ENCODE data around the gene TLNRD1. TPM values are rescaled to one million over a fixed set of nuclear protein-coding genes. Genes with fewer than 3 reads are reported as not detected.
A peak's percentile ranks its signal among the peaks of the same experiment; 100 is the strongest.

TLNRD1 gene
- total and polyA plus RNA-seq, 2 donors = 9.1 to 10.2 TPM

- Histone ChIP-seq H3K27ac (ENCODE audit: low read depth in 1 of 2, low read length in 1 of 2) (no peak overlapping the region), H3K27me3 (ENCODE audit: control insufficient read depth in 2 of 2, insufficient read depth in 1 of 2, low read length in 1 of 2) (no peaks in the 10 kb centered on the region), H3K4me1 (ENCODE audit: control insufficient read depth in 2 of 2, insufficient read depth in 2 of 2, low read length in 2 of 2) (peaks cover 13 to 14% of the 10 kb centered on the region in 2 donors), H3K4me3 (ENCODE audit: low read length in 2 of 2) (no peak overlapping the region), H3K9me3 (ENCODE audit: control insufficient read depth in 2 of 2, insufficient read depth in 1 of 2, low read length in 1 of 2) (no peaks in the 10 kb centered on the region), H3K36me3 (ENCODE audit: control insufficient read depth in 2 of 2, insufficient read depth in 2 of 2, low read length in 1 of 2) (no peaks in the 10 kb centered on the region)
- DNase-seq (ENCODE audit: low read depth in 6 of 9, low spot score in 9 of 9) = no peak
- WGBS = 100% methylated on average over 1 of the region's 1 CpG
Observed at GRCh38 chr15:80996247-80996646, 4.5 kb upstream of the TLNRD1 start.

- Histone ChIP-seq H3K27ac (ENCODE audit: low read depth in 1 of 2, low read length in 1 of 2) (no peak overlapping the region), H3K9me3 (ENCODE audit: control insufficient read depth in 2 of 2, insufficient read depth in 1 of 2, low read length in 1 of 2) (no peaks in the 10 kb centered on the region), H3K36me3 (ENCODE audit: control insufficient read depth in 2 of 2, insufficient read depth in 2 of 2, low read length in 1 of 2) (peaks cover 0 to 3% of the 10 kb centered on the region in 2 donors), H3K4me1 (ENCODE audit: control insufficient read depth in 2 of 2, insufficient read depth in 2 of 2, low read length in 2 of 2) (peaks cover 13 to 15% of the 10 kb centered on the region in 2 donors), H3K4me3 (ENCODE audit: low read length in 2 of 2) (no peak overlapping the region), H3K27me3 (ENCODE audit: control insufficient read depth in 2 of 2, insufficient read depth in 1 of 2, low read length in 1 of 2) (no peaks in the 10 kb centered on the region)
- DNase-seq (ENCODE audit: low read depth in 6 of 9, low spot score in 9 of 9) = no peak
- 100% methylated on average over 1 of the region's 1 CpG for WGBS
Observed at GRCh38 chr15:80997692-80998091, 3.0 kb upstream of the TLNRD1 start.

GRCh38 chr15:80998251-80998650 lies 2.5 kb upstream of the TLNRD1 start:
- H3K9me3 ChIP-seq (ENCODE audit: control insufficient read depth in 2 of 2, insufficient read depth in 1 of 2, low read length in 1 of 2) = no peaks in the 10 kb centered on the region
- H3K36me3 ChIP-seq (ENCODE audit: control insufficient read depth in 2 of 2, insufficient read depth in 2 of 2, low read length in 1 of 2) = peaks cover 4 to 7% of the 10 kb centered on the region in 2 donors
- peaks cover 17% of the 10 kb centered on the region in 2 donors for H3K4me1 ChIP-seq (ENCODE audit: control insufficient read depth in 2 of 2, insufficient read depth in 2 of 2, low read length in 2 of 2)
- H3K4me3 ChIP-seq (ENCODE audit: low read length in 2 of 2) = no peak overlapping the region
- peak overlapping the region in 1 of 2 donors; percentile 27 for H3K27ac ChIP-seq (ENCODE audit: low read depth in 1 of 2, low read length in 1 of 2)
- no peak for DNase-seq (ENCODE audit: low read depth in 6 of 9, low spot score in 9 of 9)
- H3K27me3 ChIP-seq (ENCODE audit: control insufficient read depth in 2 of 2, insufficient read depth in 1 of 2, low read length in 1 of 2) = no peaks in the 10 kb centered on the region
- WGBS = 98% methylated on average over 1 of the region's 1 CpG

GRCh38 chr15:80999623-81000036 lies 1.1 kb upstream of the TLNRD1 start:
- 4% methylated on average over 13 of the region's 13 CpGs for WGBS
- H3K27me3 ChIP-seq (ENCODE audit: control insufficient read depth in 2 of 2, insufficient read depth in 1 of 2, low read length in 1 of 2) = no peaks in the 10 kb centered on the region
- peaks cover 6 to 7% of the 10 kb centered on the region in 2 donors for H3K36me3 ChIP-seq (ENCODE audit: control insufficient read depth in 2 of 2, insufficient read depth in 2 of 2, low read length in 1 of 2)
- peak overlapping the region; percentile 87 to 98 for H3K27ac ChIP-seq (ENCODE audit: low read depth in 1 of 2, low read length in 1 of 2)
- H3K9me3 ChIP-seq (ENCODE audit: control insufficient read depth in 2 of 2, insufficient read depth in 1 of 2, low read length in 1 of 2) = no peaks in the 10 kb centered on the region
- peaks cover 17% of the 10 kb centered on the region in 2 donors for H3K4me1 ChIP-seq (ENCODE audit: control insufficient read depth in 2 of 2, insufficient read depth in 2 of 2, low read length in 2 of 2)
- H3K4me3 ChIP-seq (ENCODE audit: low read length in 2 of 2) = peak overlapping the region; percentile 71 to 98
- DNase-seq (ENCODE audit: low read depth in 6 of 9, low spot score in 9 of 9) = peak in 4 of 9 donors; percentile 36 to 75 (median 54)

GRCh38 chr15:81000144-81000623 lies 539 bp upstream of the TLNRD1 start:
- DNase-seq (ENCODE audit: low read depth in 6 of 9, low spot score in 9 of 9) = no peak
- H3K4me1 ChIP-seq (ENCODE audit: control insufficient read depth in 2 of 2, insufficient read depth in 2 of 2, low read length in 2 of 2) = peaks cover 17% of the 10 kb centered on the region in 2 donors
- no peaks in the 10 kb centered on the region for H3K9me3 ChIP-seq (ENCODE audit: control insufficient read depth in 2 of 2, insufficient read depth in 1 of 2, low read length in 1 of 2)
- whole genome bisulfite sequencing = 2% methylated on average over 21 of the region's 21 CpGs
- H3K4me3 ChIP-seq (ENCODE audit: low read length in 2 of 2) = peak overlapping the region; percentile 71 to 98
- H3K27me3 ChIP-seq (ENCODE audit: control insufficient read depth in 2 of 2, insufficient read depth in 1 of 2, low read length in 1 of 2) = no peaks in the 10 kb centered on the region
- peaks cover 6 to 7% of the 10 kb centered on the region in 2 donors for H3K36me3 ChIP-seq (ENCODE audit: control insufficient read depth in 2 of 2, insufficient read depth in 2 of 2, low read length in 1 of 2)
- peak overlapping the region; percentile 87 to 98 for H3K27ac ChIP-seq (ENCODE audit: low read depth in 1 of 2, low read length in 1 of 2)

GRCh38 chr15:81001152-81002008 lies 657 bp downstream of the TLNRD1 start:
- Histone ChIP-seq H3K4me1 (ENCODE audit: control insufficient read depth in 2 of 2, insufficient read depth in 2 of 2, low read length in 2 of 2) (peaks cover 17% of the 10 kb centered on the region in 2 donors), H3K27ac (ENCODE audit: low read depth in 1 of 2, low read length in 1 of 2) (peak overlapping the region; percentile 79 to 98), H3K27me3 (ENCODE audit: control insufficient read depth in 2 of 2, insufficient read depth in 1 of 2, low read length in 1 of 2) (no peaks in the 10 kb centered on the region), H3K36me3 (ENCODE audit: control insufficient read depth in 2 of 2, insufficient read depth in 2 of 2, low read length in 1 of 2) (peaks cover 7 to 9% of the 10 kb centered on the region in 2 donors), H3K9me3 (ENCODE audit: control insufficient read depth in 2 of 2, insufficient read depth in 1 of 2, low read length in 1 of 2) (no peaks in the 10 kb centered on the region), H3K4me3 (ENCODE audit: low read length in 2 of 2) (peak overlapping the region; percentile 71 to 98)
- peak in 3 of 9 donors; percentile 32 to 59 (median 33) for DNase-seq (ENCODE audit: low read depth in 6 of 9, low spot score in 9 of 9)
- under 1% methylated on average over 110 of the region's 110 CpGs for WGBS

GRCh38 chr15:81002009-81002330 lies 1.2 kb downstream of the TLNRD1 start:
- peaks cover 17% of the 10 kb centered on the region in 2 donors for H3K4me1 ChIP-seq (ENCODE audit: control insufficient read depth in 2 of 2, insufficient read depth in 2 of 2, low read length in 2 of 2)
- no peaks in the 10 kb centered on the region for H3K27me3 ChIP-seq (ENCODE audit: control insufficient read depth in 2 of 2, insufficient read depth in 1 of 2, low read length in 1 of 2)
- 14% methylated on average over 42 of the region's 42 CpGs for WGBS
- H3K27ac ChIP-seq (ENCODE audit: low read depth in 1 of 2, low read length in 1 of 2) = peak overlapping the region in 1 of 2 donors; percentile 52
- peak overlapping the region; percentile 45 to 98 for H3K4me3 ChIP-seq (ENCODE audit: low read length in 2 of 2)
- no peak for DNase-seq (ENCODE audit: low read depth in 6 of 9, low spot score in 9 of 9)
- peaks cover 7 to 9% of the 10 kb centered on the region in 2 donors for H3K36me3 ChIP-seq (ENCODE audit: control insufficient read depth in 2 of 2, insufficient read depth in 2 of 2, low read length in 1 of 2)
- no peaks in the 10 kb centered on the region for H3K9me3 ChIP-seq (ENCODE audit: control insufficient read depth in 2 of 2, insufficient read depth in 1 of 2, low read length in 1 of 2)

- peak overlapping the region in 1 of 2 donors; percentile 52 for H3K27ac ChIP-seq (ENCODE audit: low read depth in 1 of 2, low read length in 1 of 2)
- peaks cover 7 to 9% of the 10 kb centered on the region in 2 donors for H3K36me3 ChIP-seq (ENCODE audit: control insufficient read depth in 2 of 2, insufficient read depth in 2 of 2, low read length in 1 of 2)
- H3K27me3 ChIP-seq (ENCODE audit: control insufficient read depth in 2 of 2, insufficient read depth in 1 of 2, low read length in 1 of 2) = no peaks in the 10 kb centered on the region
- peaks cover 17% of the 10 kb centered on the region in 2 donors for H3K4me1 ChIP-seq (ENCODE audit: control insufficient read depth in 2 of 2, insufficient read depth in 2 of 2, low read length in 2 of 2)
- H3K4me3 ChIP-seq (ENCODE audit: low read length in 2 of 2) = peak overlapping the region; percentile 26 to 98
- no peaks in the 10 kb centered on the region for H3K9me3 ChIP-seq (ENCODE audit: control insufficient read depth in 2 of 2, insufficient read depth in 1 of 2, low read length in 1 of 2)
- WGBS = 89% methylated on average over 89 of the region's 89 CpGs
- peak in 1 of 9 donors; percentile 13 for DNase-seq (ENCODE audit: low read depth in 6 of 9, low spot score in 9 of 9)
Observed at GRCh38 chr15:81002331-81003096, 1.8 kb downstream of the TLNRD1 start.

- Histone ChIP-seq H3K27ac (ENCODE audit: low read depth in 1 of 2, low read length in 1 of 2) (no peak overlapping the region), H3K27me3 (ENCODE audit: control insufficient read depth in 2 of 2, insufficient read depth in 1 of 2, low read length in 1 of 2) (no peaks in the 10 kb centered on the region), H3K4me1 (ENCODE audit: control insufficient read depth in 2 of 2, insufficient read depth in 2 of 2, low read length in 2 of 2) (peaks cover 17% of the 10 kb centered on the region in 2 donors), H3K36me3 (ENCODE audit: control insufficient read depth in 2 of 2, insufficient read depth in 2 of 2, low read length in 1 of 2) (peaks cover 7 to 9% of the 10 kb centered on the region in 2 donors), H3K4me3 (ENCODE audit: low read length in 2 of 2) (no peak overlapping the region), H3K9me3 (ENCODE audit: control insufficient read depth in 2 of 2, insufficient read depth in 1 of 2, low read length in 1 of 2) (no peaks in the 10 kb centered on the region)
- 99% methylated on average over 19 of the region's 19 CpGs for WGBS
- DNase-seq (ENCODE audit: low read depth in 6 of 9, low spot score in 9 of 9) = no peak
Observed at GRCh38 chr15:81003097-81003350, 2.3 kb downstream of the TLNRD1 start.

Data from thymus (tissue), 11 donors.